Fibroblast of gingiva (primary cell): ENCODE data around the gene ZKSCAN5.
"Not testable (repeated sequence)": the region's sequence is repeated elsewhere in the genome, so short reads cannot be mapped to it uniquely, and the experiment has no call there.

Source experiments
- DNase-seq: peaks from one replicate; pipeline ENCODE4 v3.0.0-alpha.2; 2011; ENCODE audit warnings: low read depth

Gene ZKSCAN5

DNA sequence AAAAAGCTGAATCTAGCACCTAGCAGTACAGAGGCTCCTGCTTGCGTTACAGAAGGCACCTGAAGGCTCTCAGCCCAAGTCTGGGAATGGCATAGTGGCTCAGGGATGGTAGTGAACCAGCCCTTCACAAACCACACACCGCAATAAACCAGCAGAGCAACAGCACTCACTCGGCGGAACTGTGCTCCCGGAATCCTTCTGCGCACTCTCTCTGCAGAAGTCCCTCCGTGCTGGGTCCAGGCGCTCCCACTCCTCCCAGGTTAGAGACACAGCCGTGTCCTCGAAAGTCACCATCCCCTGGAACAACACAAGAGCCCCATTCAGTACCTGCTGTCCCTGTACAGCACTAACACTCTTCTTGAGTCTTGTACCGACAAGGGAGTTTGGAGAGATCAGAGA lies 5.9 kb upstream of the ZKSCAN5 start:
- no peak for DNase-seq

DNA sequence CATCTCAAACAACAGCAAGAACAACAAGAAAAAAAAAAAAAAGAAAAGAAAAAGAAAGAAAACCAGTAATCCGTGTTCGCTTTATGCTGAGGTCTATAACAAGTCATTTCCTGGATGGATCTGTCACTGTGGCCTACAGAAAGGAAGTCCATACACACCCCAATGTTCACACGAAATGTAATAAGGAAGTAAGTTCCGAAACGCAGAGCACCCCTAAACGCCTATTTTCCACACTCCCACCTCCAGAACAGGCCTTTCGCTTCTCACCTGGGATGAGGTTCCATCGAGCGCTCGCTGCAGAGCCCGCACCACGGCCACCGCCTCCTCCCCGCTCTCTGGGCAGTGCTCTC lies 5.1 kb upstream of the ZKSCAN5 start:
- DNase-seq, result no peak

DNA sequence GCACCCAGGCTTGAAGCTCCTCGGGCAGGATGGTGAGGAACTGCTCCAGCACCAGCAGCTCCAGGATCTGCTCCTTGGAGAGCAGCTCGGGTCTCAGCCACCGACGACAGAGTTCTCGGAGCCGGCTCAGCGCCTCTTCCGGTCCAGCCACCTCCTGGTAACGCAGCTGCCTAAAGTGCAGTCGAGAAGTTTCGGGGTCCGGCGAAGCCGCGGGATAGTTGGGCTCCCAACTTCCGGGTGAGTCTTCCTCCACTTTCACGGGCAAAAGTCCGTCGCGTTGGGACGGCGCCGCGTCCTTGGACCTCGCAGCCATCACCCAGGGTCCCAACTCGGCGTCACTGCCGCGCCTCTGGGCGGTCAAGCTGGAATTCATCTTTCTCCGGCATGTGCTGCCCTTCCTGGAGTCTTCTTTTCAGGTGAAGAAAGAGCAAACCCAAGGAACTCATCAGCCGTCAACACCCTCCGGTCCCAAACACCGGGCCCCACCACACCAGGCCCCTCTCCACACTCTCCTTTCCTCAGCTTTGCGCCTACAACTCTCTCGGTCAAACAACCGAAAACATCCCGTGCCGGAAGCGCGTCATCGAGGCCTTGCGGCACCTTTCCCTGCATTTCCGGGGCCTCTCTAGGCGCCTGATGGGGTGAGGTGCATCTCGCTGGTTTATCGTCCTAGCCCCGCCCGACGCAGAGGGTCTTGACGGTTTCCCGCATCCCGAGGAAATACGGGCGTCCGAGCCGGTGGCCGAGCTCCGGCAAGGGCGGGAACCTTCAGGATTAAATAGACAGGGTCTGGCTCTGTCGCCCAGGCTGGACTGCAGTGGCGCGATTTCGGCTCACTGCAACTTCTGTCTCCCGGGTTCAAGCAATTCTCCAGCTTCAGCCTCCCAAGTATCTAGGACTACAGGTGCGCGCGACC lies 4.5 kb upstream of the ZKSCAN5 start, which contains the start of gene ZNF394:
Gene ZNF394, minus strand, starts transcription at position 561 of the 916 bp plus-strand sequence. Its CDS starts 188 bp downstream, at position 373.
- peak; percentile 92 for DNase-seq

DNA sequence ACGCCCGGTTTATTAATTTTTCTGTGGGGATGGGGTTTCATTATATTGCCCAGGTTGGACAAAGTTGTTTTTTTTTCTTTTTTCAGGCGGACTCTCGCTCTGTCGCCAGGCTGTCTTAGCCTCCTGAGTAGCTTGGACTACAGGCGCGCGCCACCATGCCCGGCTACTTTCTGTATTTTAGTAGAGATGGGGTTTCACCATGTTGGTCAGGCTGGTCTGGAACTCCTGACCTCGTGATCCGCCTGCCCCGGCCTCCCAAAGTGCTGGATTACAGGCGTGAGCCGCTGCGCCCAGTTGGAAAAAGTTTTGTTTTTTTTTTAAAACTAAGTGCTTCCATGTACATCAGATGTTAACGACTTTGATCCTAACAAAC lies 3.8 kb upstream of the ZKSCAN5 start:
- no peak for DNase-seq

DNA sequence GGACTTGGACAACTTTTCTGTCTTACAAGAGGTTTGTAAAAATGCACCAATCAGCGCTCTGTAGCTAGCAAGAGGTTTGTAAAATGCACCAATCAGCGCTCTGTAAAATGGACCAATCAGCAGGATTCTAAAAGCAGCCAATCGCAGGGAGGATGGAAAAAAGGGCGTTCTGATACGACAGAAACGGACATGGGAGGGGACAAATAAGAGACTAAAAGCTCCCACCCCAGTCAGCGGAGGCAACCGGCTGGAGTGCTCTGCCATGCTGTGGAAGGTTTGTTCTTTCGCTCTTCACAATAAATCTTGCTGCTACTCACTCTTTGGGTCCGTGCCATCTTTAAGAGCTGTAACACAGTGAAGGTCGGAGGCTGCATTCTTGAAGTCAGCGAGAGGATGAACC lies 3.2 kb upstream of the ZKSCAN5 start:
- not testable (repeated sequence) for DNase-seq

DNA sequence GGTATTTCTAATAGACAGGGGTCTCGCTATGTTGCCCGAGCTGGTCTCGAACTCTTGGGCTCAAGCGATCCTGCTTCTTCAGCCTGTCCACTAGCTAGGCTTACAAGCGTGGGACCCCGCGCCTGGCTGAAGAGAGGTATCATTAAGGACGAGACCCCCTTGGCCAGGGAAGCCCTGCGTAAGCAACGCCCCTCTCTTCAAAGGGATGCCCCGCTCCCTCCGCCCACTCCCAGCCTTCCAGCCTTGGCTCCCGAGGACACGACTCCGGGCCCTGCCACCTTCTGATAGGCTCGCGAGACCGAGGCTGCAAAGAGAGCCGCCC lies 220 bp upstream of the ZKSCAN5 start:
- DNase-seq, result no peak

DNA sequence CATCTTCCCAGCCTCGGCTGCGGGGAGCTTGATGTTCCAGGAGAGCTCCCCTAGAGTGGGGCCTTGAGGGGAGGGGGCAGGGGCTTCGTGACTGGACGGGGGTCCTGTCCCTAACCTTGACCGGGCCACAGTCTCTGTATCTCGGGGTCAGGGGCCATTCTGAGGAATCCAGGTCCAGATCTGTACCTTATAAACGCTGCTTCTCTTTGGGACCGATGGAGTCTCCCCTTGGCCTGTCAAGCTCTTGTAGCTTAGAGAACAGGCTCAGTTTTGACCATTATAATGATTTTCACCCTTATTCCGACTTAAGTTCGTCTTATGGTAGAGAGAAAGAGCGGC lies 831 bp downstream of the ZKSCAN5 start:
- no peak for DNase-seq

DNA sequence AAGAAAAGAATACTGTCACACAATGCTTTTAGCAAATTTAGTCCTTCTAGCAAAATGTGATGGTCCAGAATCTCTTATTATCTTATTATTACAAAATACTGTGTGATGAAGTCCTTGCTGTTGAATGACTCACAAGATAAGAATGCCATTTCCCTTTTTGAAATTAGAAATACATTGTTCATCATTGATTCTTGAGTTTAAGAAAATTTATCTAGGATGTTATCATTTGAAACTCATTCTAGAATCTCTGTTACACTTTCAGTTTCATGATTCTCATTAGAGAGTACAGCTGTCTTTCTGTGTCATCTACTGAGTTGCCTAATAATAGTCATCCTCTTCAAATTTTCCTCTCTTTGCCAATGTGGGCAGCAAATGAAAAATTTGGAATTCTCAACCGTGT lies 9.6 kb downstream of the ZKSCAN5 start:
- no peak for DNase-seq

DNA sequence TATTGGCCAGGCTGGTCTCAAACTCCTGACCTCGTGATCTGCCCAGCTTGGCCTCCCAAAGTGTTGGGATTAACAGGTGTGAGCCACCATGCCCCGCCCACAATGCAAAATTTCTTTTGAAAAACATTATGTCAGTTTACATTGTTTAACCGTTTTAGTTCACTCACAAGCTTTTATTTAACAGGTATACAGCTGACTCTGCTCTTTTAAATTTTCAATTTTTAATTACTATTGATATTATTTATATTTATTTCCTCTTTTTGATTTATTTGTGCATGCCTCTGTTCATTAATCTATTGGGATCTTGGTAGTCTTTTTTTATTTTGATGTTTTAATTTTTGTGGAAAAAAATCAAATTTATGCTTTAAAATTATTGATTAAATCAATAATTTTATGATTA lies 16.9 kb downstream of the ZKSCAN5 start:
- no peak for DNase-seq

DNA sequence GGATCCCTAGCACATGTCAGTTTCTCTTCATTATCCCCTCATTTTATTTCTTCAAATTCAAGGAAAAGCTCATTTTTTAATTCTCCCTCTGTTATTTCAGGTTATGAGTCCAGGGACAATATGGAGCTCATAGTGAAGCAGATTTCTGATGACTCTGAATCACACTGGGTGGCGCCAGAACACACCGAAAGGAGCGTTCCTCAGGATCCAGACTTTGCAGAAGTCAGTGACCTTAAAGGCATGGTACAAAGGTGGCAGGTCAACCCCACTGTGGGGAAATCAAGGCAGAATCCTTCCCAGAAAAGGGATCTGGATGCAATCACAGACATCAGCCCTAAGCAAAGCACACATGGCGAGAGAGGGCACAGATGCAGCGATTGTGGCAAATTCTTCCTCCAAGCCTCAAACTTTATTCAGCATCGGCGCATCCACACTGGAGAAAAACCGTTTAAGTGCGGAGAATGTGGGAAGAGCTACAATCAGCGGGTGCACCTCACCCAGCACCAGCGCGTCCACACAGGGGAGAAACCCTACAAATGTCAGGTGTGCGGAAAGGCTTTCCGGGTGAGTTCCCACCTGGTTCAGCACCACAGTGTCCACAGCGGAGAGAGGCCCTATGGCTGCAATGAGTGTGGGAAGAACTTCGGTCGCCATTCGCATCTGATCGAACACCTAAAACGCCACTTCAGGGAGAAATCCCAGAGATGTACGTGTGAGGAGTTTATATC lies 21.4 kb downstream of the ZKSCAN5 start:
- no peak for DNase-seq

DNA sequence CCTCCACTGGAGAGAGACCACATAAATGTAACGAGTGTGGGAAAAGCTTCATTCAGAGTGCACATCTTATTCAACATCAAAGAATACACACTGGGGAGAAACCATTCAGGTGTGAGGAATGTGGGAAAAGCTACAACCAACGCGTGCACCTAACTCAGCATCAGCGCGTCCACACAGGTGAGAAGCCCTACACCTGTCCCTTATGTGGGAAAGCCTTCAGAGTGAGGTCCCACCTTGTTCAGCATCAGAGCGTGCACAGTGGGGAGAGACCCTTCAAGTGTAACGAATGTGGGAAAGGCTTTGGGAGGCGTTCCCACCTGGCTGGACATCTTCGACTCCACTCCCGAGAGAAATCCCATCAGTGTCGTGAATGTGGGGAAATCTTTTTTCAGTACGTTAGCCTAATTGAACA lies 26.9 kb downstream of the ZKSCAN5 start:
- DNase-seq, result no peak

DNA sequence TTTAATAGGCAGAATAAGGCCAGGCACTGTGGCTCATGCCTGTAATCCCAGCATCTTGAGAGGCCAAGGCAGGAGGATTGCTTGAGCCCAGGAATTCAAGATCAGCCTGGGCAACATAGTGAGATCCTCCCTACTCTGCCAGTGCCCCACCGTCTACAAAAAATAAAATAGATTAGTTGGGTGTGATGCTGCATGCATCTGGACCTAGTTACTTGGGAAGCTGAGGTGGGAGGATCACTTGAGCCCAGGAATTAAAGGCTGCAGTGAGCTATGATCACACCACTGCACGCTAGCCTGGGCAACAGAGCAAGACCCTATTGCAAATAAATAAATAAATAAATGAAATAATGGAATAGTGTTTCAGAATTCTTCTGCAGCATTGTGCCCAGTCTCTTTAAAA lies 31.2 kb downstream of the ZKSCAN5 start:
- no peak for DNase-seq

DNA sequence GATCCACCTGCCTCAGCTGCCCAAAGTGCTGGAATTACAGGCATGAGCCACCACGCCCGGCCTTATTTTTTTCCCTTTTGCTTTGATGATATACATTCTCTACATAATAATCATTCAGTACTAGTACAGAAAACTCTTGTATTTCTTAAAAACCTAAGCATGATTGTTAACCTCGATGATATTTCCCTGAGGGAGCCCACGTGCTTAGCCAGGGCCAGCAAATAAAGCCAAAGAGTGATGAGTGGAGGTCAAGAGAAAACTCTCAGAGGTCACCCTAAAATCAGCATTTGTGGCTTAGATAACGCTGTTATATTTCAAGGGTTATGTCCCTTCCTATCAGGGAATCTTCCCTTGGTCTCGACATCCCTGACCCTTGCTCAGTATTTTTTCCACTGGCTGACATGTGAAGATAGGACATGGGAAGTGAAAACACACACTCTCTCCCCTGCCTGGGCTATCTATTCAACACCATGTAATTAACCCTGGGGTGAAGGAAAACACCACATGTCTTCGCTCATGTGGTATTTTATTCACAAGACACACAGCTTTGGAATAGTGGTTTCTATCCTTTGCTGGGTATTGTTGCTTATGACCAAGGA lies 34.9 kb downstream of the ZKSCAN5 start:
- no peak for DNase-seq

DNA sequence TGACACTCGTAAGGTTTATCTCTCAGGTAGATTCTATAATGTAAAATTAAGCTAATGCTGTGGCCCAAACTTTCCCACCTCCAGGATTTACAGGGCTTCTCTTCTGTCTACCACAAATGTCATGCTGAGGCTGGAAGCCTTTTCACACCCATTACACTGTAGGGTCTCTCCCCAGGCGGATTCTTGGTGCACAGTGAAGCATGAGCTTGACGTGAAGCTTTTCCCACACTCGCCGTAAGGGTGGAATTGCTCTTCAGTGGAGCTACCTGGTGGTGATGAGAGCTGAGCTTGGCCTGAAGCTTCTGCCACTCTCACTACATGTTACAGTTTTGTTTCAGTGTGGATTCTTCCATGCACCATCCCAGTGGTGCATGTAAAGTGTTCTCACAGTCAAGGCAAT lies 36.1 kb downstream of the ZKSCAN5 start:
- DNase-seq, result no peak

DNA sequence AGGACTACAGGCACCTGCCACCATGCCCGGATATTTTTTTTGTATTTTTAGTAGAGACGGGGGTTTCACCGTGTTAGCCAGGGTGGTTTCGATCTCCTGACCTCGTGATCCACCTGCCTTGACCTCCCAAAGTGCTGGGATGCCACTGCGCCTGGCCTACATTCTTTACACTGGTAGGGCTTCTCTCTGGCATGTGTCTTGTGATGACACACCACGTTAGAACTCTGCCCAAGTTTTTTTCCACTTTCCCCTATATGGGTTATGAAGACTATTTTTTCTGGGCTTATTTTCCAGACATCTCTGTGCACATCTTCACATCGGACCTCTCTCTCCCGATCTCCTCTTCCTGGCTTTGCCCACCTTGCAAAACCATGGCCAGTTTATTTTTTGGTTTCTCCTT lies 36.8 kb downstream of the ZKSCAN5 start:
- DNase-seq, result no peak

DNA sequence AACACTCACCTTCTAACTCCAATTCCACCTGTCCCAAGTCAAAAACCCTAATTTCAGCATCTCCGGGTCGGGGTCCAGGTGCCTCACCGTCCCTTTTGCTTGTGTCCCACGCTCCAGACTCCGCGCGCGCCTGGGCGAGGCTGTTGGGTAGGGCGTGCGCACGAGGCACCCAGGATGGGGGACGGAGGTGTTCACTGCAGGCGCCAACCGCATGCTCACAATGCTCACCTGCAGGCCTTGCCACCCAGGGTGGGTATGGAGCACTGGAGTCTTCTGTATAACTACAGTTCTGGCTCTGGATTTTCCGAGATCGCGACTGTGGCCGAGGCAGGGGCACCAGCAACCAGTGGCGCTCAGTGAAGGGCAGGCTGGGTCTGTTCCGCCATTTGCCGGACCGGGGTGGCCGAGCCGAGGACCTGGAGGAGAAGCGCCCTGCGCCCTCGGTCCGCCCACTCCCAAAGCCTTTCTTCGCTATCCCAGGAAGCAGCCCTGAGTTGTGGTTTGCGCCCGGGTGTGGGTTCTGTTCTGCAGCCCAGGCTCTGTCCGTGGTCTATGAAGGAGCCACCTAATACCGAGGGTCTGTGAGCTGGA lies 38.7 kb downstream of the ZKSCAN5 start:
- DNase-seq, result no peak

DNA sequence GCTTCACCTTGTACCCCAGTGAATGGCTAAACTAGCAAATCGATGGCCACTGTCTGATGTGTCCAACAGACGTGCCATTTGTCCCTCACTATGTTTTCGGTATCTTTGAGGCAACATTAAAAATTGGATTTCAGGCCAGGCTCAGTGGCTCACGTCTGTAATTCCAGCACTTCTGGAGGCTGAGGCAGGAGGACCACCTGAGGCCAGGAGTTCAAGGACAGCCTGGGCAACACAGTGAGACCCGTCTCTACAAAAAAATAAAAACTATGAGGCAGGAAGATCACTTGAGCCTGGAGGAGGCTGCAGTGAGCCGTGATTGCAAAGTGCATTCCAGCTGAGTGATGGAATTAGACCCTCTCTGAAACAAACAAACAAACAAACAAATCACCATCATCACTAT lies 39.5 kb downstream of the ZKSCAN5 start:
- no peak for DNase-seq

DNA sequence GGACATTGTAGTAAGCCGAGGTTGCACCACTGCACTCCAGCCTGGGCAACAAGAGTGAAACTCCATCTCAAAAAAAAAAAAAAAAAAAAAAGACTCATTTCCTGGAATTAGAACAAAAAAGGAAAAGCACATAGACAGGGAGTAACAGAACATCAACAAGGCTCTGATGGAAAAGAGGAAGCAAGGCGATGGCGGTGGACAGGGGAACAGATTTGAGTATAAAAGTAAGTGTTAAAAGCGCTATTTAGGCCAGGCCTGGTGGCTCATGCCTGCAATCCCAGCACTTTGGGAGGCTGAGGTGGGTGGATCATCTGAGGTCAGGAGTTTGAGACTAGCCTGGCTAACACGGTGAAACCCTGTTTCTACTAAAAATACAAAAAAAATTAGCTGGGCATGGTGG lies 40.8 kb downstream of the ZKSCAN5 start:
- DNase-seq, result not testable (repeated sequence)

DNA sequence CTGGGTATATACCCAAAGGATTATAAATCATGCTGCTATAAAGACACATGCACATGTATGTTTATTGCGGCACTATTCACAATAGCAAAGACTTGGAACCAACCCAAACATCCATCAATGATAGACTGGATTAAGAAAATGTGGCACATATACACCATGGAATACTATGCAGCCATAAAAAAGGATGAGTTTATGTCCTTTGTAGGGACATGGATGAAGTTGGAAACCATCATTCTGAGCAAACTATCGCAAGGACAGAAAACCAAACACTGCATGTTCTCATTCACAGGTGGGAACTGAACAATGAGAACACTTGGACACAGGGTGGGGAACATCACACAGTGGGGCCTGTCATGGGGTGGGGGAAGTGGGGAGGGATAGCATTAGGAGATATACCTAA lies 45.1 kb downstream of the ZKSCAN5 start:
- DNase-seq, result not testable (repeated sequence)

DNA sequence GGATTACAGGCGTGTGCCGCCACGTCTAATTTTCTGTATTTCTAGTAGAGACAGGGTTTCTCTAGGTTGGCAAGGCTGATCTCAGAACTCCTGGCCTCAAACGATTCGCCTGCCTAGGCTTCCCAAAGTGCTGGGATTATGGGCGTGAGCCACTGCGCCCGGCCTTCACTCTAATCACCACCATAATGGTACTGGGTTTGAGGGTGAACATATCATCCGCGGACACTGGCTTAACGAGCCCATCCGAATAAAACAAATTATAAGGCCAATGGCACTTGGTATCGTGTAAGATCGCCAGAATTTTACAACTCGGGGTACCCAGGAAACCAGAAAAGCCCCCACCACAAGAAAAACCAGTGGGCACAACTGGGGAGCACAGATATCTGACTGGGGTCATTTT lies 46.9 kb downstream of the ZKSCAN5 start:
- DNase-seq, result no peak

DNA sequence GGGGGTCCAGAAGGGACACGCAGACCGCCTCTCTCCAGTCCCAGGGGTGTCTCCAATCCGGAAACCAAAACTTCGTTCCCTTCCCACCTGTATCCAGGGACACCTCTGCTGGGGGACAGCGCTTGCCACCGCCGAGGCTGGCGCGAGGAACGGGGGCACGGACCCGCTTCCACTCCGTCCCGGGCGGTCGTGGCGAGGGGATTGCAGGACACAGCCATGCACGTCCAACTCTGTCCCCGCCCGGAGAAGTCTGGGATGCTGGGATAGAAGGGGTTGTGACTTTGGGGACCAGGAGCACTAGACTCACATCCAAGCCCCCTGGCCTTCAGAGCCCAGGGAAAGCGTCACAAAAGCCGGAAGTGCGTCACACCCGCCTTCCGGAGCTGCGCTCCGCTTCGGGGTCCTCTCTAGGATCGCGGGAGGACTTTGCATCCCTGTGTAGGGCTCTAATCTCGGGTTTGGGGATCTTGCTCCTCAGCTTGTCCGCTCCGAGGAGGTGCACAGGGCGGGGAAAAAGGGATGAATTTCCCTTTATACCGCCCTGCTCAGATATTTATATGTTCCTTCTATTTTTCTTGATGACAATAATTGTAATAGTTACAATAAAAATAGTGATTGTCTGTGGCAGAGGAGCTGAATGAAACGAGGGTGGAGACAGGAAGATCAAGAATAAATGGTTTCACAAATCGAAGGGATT lies 47.5 kb downstream of the ZKSCAN5 start, which contains the start of gene FAM200A:
Gene FAM200A, minus strand, starts transcription at position 348 of the 697 bp plus-strand sequence. CDS start 3,707 bp downstream, outside the sequence.
- peak; percentile 95 for DNase-seq

DNA sequence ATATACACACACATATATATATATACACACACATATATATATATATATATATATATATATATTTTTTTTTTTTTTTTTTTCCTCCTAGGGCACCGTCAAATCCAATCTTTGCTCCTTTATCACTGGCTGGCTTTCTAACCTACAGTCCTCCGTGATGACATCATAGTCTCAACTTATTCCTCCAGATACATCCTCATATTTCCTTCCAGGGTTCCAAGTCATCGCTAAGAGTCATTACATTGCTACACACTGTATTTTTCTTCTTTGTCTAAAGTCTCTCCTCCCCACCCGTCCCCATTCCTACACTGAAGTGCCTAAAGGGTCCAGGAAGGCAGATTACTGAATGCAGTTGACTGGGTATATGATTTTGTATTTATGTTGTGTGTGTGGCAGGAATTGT lies 48.6 kb downstream of the ZKSCAN5 start:
- no peak for DNase-seq
